ENCODE measurements around the gene TBC1D19.

GRCh38 chr4:26786916-26787315 lies 203.0 kb downstream of the TBC1D19 start:
- no peak for TF ChIP-seq CTCF (conservative IDR thresholded peaks at IDR 0.05; ENCODE audit: low read depth, low read length)
- TF ChIP-seq EZH2 (IDR thresholded peaks at IDR 0.05; ENCODE audit: low read length, unreplicated experiment), result no peak

Data from PC-3 (cell line).